GM12873 (cell line): ENCODE measurements around the gene AATK.

Experiments used
- TF ChIP-seq, protein P1 (sequence below): IDR thresholded peaks from 2 replicates; pipeline ENCODE4 v1.5.1; 2012; ENCODE audit warnings: low read depth, mild to moderate bottlenecking, moderate library complexity, low read length, control low read depth; ENCODE audit not compliant: insufficient read depth; ENCODE audit errors: missing control alignments

AATK gene

DNA sequence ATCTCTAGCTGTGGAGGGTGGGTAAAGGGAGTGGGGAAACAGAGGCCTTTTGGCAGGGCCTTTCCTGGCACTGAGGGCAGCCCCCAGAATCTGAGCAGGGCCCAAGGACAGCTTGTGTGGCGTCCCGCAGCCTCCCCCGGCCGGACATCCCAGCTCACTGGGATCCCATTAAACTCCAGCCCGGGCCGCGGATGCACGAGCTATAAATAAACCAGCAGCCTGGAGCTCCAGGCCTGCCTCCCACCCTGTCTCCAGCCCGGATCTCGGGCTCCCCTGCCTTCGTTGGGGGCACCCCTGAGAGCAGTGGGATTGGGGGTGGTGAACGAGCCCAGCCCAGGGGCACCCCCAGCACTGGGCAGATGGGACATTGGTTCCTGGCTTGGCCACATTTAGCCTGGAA is 13.8 kb upstream of the AATK start:
- TF ChIP-seq, protein P1, sequence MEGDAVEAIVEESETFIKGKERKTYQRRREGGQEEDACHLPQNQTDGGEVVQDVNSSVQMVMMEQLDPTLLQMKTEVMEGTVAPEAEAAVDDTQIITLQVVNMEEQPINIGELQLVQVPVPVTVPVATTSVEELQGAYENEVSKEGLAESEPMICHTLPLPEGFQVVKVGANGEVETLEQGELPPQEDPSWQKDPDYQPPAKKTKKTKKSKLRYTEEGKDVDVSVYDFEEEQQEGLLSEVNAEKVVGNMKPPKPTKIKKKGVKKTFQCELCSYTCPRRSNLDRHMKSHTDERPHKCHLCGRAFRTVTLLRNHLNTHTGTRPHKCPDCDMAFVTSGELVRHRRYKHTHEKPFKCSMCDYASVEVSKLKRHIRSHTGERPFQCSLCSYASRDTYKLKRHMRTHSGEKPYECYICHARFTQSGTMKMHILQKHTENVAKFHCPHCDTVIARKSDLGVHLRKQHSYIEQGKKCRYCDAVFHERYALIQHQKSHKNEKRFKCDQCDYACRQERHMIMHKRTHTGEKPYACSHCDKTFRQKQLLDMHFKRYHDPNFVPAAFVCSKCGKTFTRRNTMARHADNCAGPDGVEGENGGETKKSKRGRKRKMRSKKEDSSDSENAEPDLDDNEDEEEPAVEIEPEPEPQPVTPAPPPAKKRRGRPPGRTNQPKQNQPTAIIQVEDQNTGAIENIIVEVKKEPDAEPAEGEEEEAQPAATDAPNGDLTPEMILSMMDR, result no peak

- TF ChIP-seq, protein P1, result no peak
Measured at GRCh38 chr17:81179220-81179619, 13.2 kb upstream of the AATK start.

- TF ChIP-seq, protein P1, result no peak
Measured at GRCh38 chr17:81178136-81179091, 12.4 kb upstream of the AATK start.

GRCh38 chr17:81176666-81177065 is 10.6 kb upstream of the AATK start:
- TF ChIP-seq, protein P1, result peak; percentile 13

DNA sequence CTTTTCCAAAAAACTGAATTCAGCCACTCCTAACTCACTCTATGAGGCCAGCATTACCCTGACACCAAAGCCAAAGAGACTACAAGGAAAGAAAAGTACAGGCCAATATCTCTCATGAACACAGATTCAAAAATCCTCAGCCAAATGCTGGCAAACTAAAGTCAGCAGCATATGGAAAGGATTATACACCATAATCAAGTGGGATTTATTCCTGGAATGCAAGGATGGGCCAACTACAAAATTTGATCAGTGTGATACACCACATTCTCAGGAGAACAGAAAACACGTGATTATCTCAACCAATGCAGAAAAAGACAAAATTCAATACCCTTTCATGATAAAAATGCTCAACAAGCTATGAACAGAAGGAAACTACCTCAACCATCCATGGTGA is 7.7 kb upstream of the AATK start:
- TF ChIP-seq, protein P1, result no peak

DNA sequence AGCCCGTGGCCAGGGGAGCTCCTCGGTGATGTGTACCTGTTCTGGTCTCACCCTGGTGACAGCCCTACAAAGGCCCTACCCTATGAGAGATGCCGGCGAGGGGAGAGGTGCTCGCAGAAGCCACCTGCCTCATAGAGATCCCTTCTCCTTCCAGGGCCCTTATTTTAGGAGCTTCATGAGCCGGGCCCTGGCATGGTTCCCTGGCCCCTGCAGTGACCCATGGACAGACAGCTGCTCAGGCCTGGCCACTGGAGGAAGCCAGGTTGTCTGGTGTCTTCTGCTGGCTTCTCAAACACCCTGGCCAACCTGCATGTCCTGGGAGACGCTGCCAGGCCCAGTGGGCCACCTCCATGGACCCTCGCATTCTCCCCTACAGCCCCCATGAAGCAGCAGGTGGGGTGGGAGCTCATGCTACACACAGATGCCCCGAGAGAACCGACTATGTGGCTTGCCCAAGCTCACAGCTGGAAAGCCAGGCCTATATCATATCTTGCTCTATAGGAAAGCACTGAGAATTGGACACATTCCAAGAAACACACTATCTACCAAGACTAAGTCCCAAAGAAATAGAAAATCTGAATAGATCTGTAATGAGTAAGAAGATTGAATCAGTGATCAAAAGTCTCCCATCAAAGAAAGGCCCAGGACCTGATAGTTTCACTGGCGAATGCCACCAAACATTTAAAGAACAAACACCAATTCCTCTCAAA is 7.2 kb upstream of the AATK start:
- TF ChIP-seq, protein P1, result no peak

GRCh38 chr17:81171941-81172340 is 5.9 kb upstream of the AATK start:
- TF ChIP-seq, protein P1, result no peak
